Panc1 (cell line): ENCODE results near the gene COPB2. TPM values are rescaled to one million over a fixed set of nuclear protein-coding genes. Genes with fewer than 3 reads are reported as not detected.

ENCODE experiments used
- ATAC-seq: fragments of 200-7000 bp; cut with Tn5 transposase; 2 replicates; pipeline ENCODE4 v1.9.1; 2020; ENCODE audit warnings: mild to moderate bottlenecking, moderate library complexity
- BruUV-seq: library from RNA; stranded (reverse); fragments of 400-500 nt; replicated peaks from 2 replicates; lab custom pipeline; 2021; lab: Mats Ljungman, UMichigan
- CTCF ChIA-PET: fragments of 300-600 bp; sonication (Branson Sonifier 250); formaldehyde crosslinking; loops from one replicate; lab custom pipeline; 2022; ENCODE audit warnings: antibody characterized with exemption; lab: Charles Lee
- POLR2A ChIA-PET: fragments of 300-600 bp; sonication (Branson Sonifier 250); formaldehyde crosslinking; loops from one replicate; lab custom pipeline; 2022; ENCODE audit warnings: antibody characterized with exemption; lab: Charles Lee
- DNase-seq: peaks from one replicate; pipeline ENCODE4 v3.0.0-alpha.2; 2010; ENCODE audit warnings: low read depth, low spot score
- H3K27ac ChIP-seq: 2 replicates; pipeline ENCODE4 v1.5.1; 2011; ENCODE audit warnings: mild to moderate bottlenecking, low read length, inconsistent platforms
- H3K27me3 ChIP-seq: fragments of 200-500 bp; sonication (Bioruptor generic); 2 replicates; pipeline ENCODE4 v1.6.0; 2014; ENCODE audit warnings: low read length, inconsistent platforms; ENCODE audit not compliant: control insufficient read depth, insufficient read depth
- H3K36me3 ChIP-seq: fragments of 200-500 bp; sonication (Bioruptor generic); 2 replicates; pipeline ENCODE4 v1.5.1; 2014; ENCODE audit warnings: inconsistent platforms, mild to moderate bottlenecking, low read length, moderate library complexity; ENCODE audit not compliant: control insufficient read depth, insufficient read depth
- H3K4me1 ChIP-seq: 2 replicates; pipeline ENCODE4 v1.5.1; 2011; ENCODE audit warnings: inconsistent platforms, mild to moderate bottlenecking, low read length, moderate library complexity; ENCODE audit not compliant: control insufficient read depth, insufficient read depth
- H3K4me3 ChIP-seq, 2 experiments: 2 replicates each; pipeline ENCODE4 v1.5.1; 2011 to 2012; ENCODE audit warnings: low read depth in 2 of 2, low read length in 2 of 2, mild to moderate bottlenecking in 2 of 2, inconsistent platforms in 1 of 2, moderate library complexity in 1 of 2
- H3K9me3 ChIP-seq: fragments of 200-500 bp; sonication (Bioruptor generic); 2 replicates; pipeline ENCODE4 v1.5.1; 2014; ENCODE audit warnings: low read depth, mild to moderate bottlenecking, inconsistent platforms, low read length, moderate library complexity; ENCODE audit not compliant: control insufficient read depth, insufficient read depth
- POLR2AphosphoS5 ChIP-seq: IDR thresholded peaks from 2 replicates; pipeline ENCODE4 v1.6.1; 2012; ENCODE audit warnings: mild to moderate bottlenecking, low read depth, low read length, moderate library complexity
- SIN3A ChIP-seq: IDR thresholded peaks from 2 replicates; pipeline ENCODE4 v1.6.1; 2012; ENCODE audit warnings: low read depth, mild to moderate bottlenecking, low read length, moderate library complexity, borderline replicate concordance; ENCODE audit not compliant: insufficient read depth
- TCF7L2 ChIP-seq: IDR thresholded peaks from 2 replicates; pipeline ENCODE4 v1.6.1; 2011; ENCODE audit warnings: mild to moderate bottlenecking, low read depth, low read length, inconsistent platforms
- in situ Hi-C: cut with HindIII; loops from 2 replicates; pipeline ENCODE4 v1.10.0; 2016; ENCODE audit warnings: low sequenced_read_pairs, low pct_unique_long_range_greater_than_20kb
- intact Hi-C: fragments of 100-400 bp; cut with micrococcal nuclease; formaldehyde crosslinking; loops from one replicate; pipeline ENCODE4 v1.10.0; 2022; ENCODE audit not compliant: unreplicated experiment
- total RNA-seq: library from RNA; stranded (reverse); gene quantifications from one replicate; pipeline ENCODE4 v1.2.1, GENCODE V29; 2021; ENCODE audit not compliant: unreplicated experiment
- TF ChIP-seq, protein P1 (sequence below): fragments of 450-650 bp; IDR thresholded peaks from 2 replicates; pipeline ENCODE4 v1.5.1; 2017; ENCODE audit warnings: mild to moderate bottlenecking
- TF ChIP-seq, protein P2 (sequence below), 2 experiments: IDR thresholded peaks; 2 replicates each; pipeline ENCODE4 v1.6.1; 2011 to 2012; ENCODE audit warnings: low read depth in 2 of 2, control low read depth in 1 of 2, low read length in 1 of 2, mild to moderate bottlenecking in 1 of 2, moderate library complexity in 1 of 2; ENCODE audit not compliant: insufficient read depth in 1 of 2

COPB2 gene
- total RNA-seq, 1 experiment from 2014 or later: 150 TPM

DNA sequence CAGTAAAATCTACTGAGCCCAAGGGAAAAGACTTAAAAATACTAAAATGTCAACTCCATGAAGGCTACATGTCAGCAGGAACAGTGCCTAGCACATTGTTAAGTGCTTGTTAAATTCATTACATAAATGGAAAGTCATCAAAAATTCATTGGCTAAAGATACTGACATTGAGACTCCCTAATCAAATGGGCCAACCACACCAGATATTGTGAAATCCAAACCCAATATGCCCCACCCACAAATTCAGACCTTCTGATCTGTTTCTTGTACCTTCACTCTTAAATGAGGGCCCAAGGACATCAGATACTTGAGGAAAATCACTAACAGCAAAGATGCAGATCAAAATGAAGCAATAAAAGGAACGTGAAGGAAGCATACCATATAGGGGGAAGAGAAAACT is 24.9 kb downstream of the COPB2 start:
- TF ChIP-seq, protein P1, sequence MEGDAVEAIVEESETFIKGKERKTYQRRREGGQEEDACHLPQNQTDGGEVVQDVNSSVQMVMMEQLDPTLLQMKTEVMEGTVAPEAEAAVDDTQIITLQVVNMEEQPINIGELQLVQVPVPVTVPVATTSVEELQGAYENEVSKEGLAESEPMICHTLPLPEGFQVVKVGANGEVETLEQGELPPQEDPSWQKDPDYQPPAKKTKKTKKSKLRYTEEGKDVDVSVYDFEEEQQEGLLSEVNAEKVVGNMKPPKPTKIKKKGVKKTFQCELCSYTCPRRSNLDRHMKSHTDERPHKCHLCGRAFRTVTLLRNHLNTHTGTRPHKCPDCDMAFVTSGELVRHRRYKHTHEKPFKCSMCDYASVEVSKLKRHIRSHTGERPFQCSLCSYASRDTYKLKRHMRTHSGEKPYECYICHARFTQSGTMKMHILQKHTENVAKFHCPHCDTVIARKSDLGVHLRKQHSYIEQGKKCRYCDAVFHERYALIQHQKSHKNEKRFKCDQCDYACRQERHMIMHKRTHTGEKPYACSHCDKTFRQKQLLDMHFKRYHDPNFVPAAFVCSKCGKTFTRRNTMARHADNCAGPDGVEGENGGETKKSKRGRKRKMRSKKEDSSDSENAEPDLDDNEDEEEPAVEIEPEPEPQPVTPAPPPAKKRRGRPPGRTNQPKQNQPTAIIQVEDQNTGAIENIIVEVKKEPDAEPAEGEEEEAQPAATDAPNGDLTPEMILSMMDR: no peak
- no peak for TF ChIP-seq TCF7L2
- no peak for TF ChIP-seq SIN3A
- TF ChIP-seq, protein P2, sequence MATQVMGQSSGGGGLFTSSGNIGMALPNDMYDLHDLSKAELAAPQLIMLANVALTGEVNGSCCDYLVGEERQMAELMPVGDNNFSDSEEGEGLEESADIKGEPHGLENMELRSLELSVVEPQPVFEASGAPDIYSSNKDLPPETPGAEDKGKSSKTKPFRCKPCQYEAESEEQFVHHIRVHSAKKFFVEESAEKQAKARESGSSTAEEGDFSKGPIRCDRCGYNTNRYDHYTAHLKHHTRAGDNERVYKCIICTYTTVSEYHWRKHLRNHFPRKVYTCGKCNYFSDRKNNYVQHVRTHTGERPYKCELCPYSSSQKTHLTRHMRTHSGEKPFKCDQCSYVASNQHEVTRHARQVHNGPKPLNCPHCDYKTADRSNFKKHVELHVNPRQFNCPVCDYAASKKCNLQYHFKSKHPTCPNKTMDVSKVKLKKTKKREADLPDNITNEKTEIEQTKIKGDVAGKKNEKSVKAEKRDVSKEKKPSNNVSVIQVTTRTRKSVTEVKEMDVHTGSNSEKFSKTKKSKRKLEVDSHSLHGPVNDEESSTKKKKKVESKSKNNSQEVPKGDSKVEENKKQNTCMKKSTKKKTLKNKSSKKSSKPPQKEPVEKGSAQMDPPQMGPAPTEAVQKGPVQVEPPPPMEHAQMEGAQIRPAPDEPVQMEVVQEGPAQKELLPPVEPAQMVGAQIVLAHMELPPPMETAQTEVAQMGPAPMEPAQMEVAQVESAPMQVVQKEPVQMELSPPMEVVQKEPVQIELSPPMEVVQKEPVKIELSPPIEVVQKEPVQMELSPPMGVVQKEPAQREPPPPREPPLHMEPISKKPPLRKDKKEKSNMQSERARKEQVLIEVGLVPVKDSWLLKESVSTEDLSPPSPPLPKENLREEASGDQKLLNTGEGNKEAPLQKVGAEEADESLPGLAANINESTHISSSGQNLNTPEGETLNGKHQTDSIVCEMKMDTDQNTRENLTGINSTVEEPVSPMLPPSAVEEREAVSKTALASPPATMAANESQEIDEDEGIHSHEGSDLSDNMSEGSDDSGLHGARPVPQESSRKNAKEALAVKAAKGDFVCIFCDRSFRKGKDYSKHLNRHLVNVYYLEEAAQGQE (IDR thresholded peaks at IDR 0.05; ENCODE audit: insufficient read depth in 1 of 2, low read depth in 2 of 2, low read length in 1 of 2): no peak
- no peak for TF ChIP-seq POLR2AphosphoS5
- CTCF ChIA-PET: no interaction called here
- Histone ChIP-seq H3K27me3 (no peaks in the 10 kb centered on the region), H3K9me3 (no peaks in the 10 kb centered on the region), H3K4me1 (no peaks in the 10 kb centered on the region), H3K4me3 (no peak overlapping the region), H3K27ac (no peak overlapping the region), H3K36me3 (peaks cover 68% of the 10 kb centered on the region)
- BruUV-seq: no TSS peak
- POLR2A ChIA-PET: no interaction called here
- intact Hi-C loops: no loop called here
- in situ Hi-C loops: no loop called here
- no peak for ATAC-seq
- no peak for DNase-seq

DNA sequence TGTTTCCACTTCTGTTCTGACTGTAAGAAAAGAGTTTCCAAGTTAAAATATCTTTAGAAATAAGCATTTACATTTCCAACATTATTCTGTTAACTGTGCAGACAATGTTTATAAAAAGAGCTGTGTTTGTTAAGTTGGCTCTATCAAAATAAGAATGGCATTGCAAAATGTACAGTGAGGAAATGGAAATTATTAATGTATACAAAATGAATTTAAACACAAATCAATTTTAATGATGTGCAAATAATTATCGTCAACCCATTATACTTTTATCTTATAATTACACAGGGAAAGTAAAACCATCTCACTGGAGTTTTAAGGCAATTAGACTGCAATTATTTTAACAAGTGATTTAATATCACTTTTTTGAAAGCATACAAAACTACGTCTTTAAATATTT is 28.2 kb downstream of the COPB2 start:
- ChIA-PET CTCF (no interaction called here), POLR2A (no interaction called here)
- H3K27ac ChIP-seq: no peak overlapping the region
- no peaks in the 10 kb centered on the region for H3K9me3 ChIP-seq
- no TSS peak for BruUV-seq
- peaks cover 72% of the 10 kb centered on the region for H3K36me3 ChIP-seq
- in situ Hi-C loops: no loop called here
- no peaks in the 10 kb centered on the region for H3K4me1 ChIP-seq
- TF ChIP-seq, protein P1: no peak
- no peak for TF ChIP-seq SIN3A
- TF ChIP-seq, protein P2 (IDR thresholded peaks at IDR 0.05; ENCODE audit: insufficient read depth in 1 of 2, low read depth in 2 of 2, low read length in 1 of 2): no peak
- no peak for TF ChIP-seq POLR2AphosphoS5
- no peak for TF ChIP-seq TCF7L2
- no peak overlapping the region for H3K4me3 ChIP-seq
- H3K27me3 ChIP-seq: no peaks in the 10 kb centered on the region
- intact Hi-C loops: no loop called here
- no peak for ATAC-seq
- no peak for DNase-seq
